NCI-H2029 (cell line): ENCODE results near the gene HOXB9.

Source experiments
- DNase-seq: peaks from one replicate; lab custom pipeline; 2025; lab: John Stamatoyannopoulos, UW

The HOXB9 gene

GRCh38 chr17:48583708-48584222, 42.4 kb downstream of the HOXB9 start:
- DNase-seq = no peak

- no peak for DNase-seq
Observed at GRCh38 chr17:48582750-48583069, 43.4 kb downstream of the HOXB9 start.

- peak; percentile 72 for DNase-seq
Observed at GRCh38 chr17:48579760-48580554, 46.2 kb downstream of the HOXB9 start.

- no peak for DNase-seq
Observed at GRCh38 chr17:48579471-48579759, 46.7 kb downstream of the HOXB9 start.

- DNase-seq = no peak
Observed at GRCh38 chr17:48578616-48579470, 47.3 kb downstream of the HOXB9 start.

- DNase-seq = peak; percentile 85
Observed at GRCh38 chr17:48577946-48578615, 48.1 kb downstream of the HOXB9 start, which contains the start of gene HOXB4. Gene HOXB4, minus strand, starts transcription at chr17:48578350. Its CDS starts 31 bp downstream, at chr17:48578319.

GRCh38 chr17:48577330-48577945, 48.7 kb downstream of the HOXB9 start:
- DNase-seq = no peak

GRCh38 chr17:48576479-48577309, 49.5 kb downstream of the HOXB9 start:
- no peak for DNase-seq

GRCh38 chr17:48575673-48576478, 50.3 kb downstream of the HOXB9 start:
- peak; percentile 44 for DNase-seq

- DNase-seq = peak; percentile 88
Observed at GRCh38 chr17:48575066-48575582, 51.0 kb downstream of the HOXB9 start.

- DNase-seq = no peak
Observed at GRCh38 chr17:48574505-48575065, 51.6 kb downstream of the HOXB9 start.

- no peak for DNase-seq
Observed at GRCh38 chr17:48571826-48572417, 54.2 kb downstream of the HOXB9 start.
